ENCODE results near the gene DCST1.

DNA sequence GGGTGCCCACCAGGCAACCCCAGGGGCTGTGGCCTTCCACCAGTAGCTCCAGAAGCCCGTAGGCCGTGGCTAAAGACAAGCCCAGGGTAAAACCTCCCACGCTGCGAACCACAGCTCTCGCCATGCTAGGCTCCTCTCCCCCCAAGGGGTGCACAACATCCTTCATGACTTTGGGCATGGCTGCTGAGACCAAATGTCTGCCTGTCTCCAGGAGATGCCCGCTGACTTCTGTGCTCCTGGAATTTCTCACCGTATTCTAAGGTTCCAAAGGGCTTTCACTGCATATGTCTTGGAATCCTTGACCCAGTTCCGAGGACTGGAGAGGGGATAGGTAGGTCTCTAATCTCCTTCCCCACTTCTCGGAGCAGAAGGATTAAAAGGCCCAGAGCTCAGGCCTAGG, at the start of gene DCST1, which contains the start of gene DCST2:
- no peak for TF ChIP-seq YY1 (IDR thresholded peaks at IDR 0.05; ENCODE audit: insufficient read depth, insufficient read length)
- no peak for TF ChIP-seq SUZ12 (IDR thresholded peaks at IDR 0.05; ENCODE audit: extremely low read depth, insufficient read depth, insufficient read length)
